GM19193 (cell line): Measurements from ENCODE around the gene CYBB.

Experiments
- POLR2A ChIP-seq: IDR thresholded peaks from 4 replicates; pipeline ENCODE4 v1.6.1; 2011; ENCODE audit not compliant: insufficient read depth, insufficient read length; ENCODE audit errors: extremely low read depth

CYBB gene

GRCh38 chrX:37776283-37776986, 3.4 kb upstream of the CYBB start:
- TF ChIP-seq POLR2A, result no peak

- TF ChIP-seq POLR2A, result no peak
Observed at GRCh38 chrX:37776987-37777325, 2.9 kb upstream of the CYBB start.

GRCh38 chrX:37781081-37781480, 1.2 kb downstream of the CYBB start:
- TF ChIP-seq POLR2A, result no peak

- no peak for TF ChIP-seq POLR2A
Observed at GRCh38 chrX:37781814-37782213, 2.0 kb downstream of the CYBB start.

GRCh38 chrX:37782359-37782758, 2.5 kb downstream of the CYBB start:
- TF ChIP-seq POLR2A, result no peak

- TF ChIP-seq POLR2A, result no peak
Observed at GRCh38 chrX:37783305-37783704, 3.4 kb downstream of the CYBB start.

- no peak for TF ChIP-seq POLR2A
Observed at GRCh38 chrX:37785569-37785968, 5.7 kb downstream of the CYBB start.

GRCh38 chrX:37786624-37787422, 7.0 kb downstream of the CYBB start:
- no peak for TF ChIP-seq POLR2A

- no peak for TF ChIP-seq POLR2A
Observed at GRCh38 chrX:37787423-37787869, 7.6 kb downstream of the CYBB start.

GRCh38 chrX:37796310-37796709, 16.5 kb downstream of the CYBB start:
- TF ChIP-seq POLR2A, result no peak

- TF ChIP-seq POLR2A, result no peak
Observed at GRCh38 chrX:37796805-37797204, 16.9 kb downstream of the CYBB start.

GRCh38 chrX:37799936-37800335, 20.1 kb downstream of the CYBB start:
- no peak for TF ChIP-seq POLR2A

- TF ChIP-seq POLR2A, result no peak
Observed at GRCh38 chrX:37800717-37801116, 20.9 kb downstream of the CYBB start.

- no peak for TF ChIP-seq POLR2A
Observed at GRCh38 chrX:37802028-37802427, 22.2 kb downstream of the CYBB start.

GRCh38 chrX:37803057-37803456, 23.2 kb downstream of the CYBB start:
- TF ChIP-seq POLR2A, result no peak

- no peak for TF ChIP-seq POLR2A
Observed at GRCh38 chrX:37809970-37810369, 30.1 kb downstream of the CYBB start.
